ENCODE data around the gene UBE2E2.

GRCh38 chr3:23372285-23372684 is 169.2 kb downstream of the UBE2E2 start:
- no peak for TF ChIP-seq ZBTB43 (CRISPR knock-in tag; conservative IDR thresholded peaks at IDR 0.05)
- no peak for TF ChIP-seq RFX5 (IDR thresholded peaks at IDR 0.05; ENCODE audit: low read depth, low read length)
- TF ChIP-seq ZMYM2 (CRISPR knock-in tag; IDR thresholded peaks at IDR 0.05): no peak
- TF ChIP-seq BHLHE40 (IDR thresholded peaks at IDR 0.05; ENCODE audit: low read length): no peak
- no peak for TF ChIP-seq MAFK (conservative IDR thresholded peaks at IDR 0.05 in 1 of 2, IDR thresholded peaks at IDR 0.05 in 1 of 2; ENCODE audit: low read length in 2 of 2)
- TF ChIP-seq CTCF (CRISPR knock-in tag; IDR thresholded peaks at IDR 0.05): no peak
- TF ChIP-seq PRDM4 (CRISPR knock-in tag; IDR thresholded peaks at IDR 0.05; ENCODE audit: borderline replicate concordance): no peak
- no peak for TF ChIP-seq PHF5A (CRISPR knock-in tag; IDR thresholded peaks at IDR 0.05; ENCODE audit: low read depth, unreplicated experiment)
- TF ChIP-seq NPAS2 (CRISPR knock-in tag; IDR thresholded peaks at IDR 0.05; ENCODE audit: borderline replicate concordance): no peak
- TF ChIP-seq MAX (IDR thresholded peaks at IDR 0.05): no peak
- TF ChIP-seq TRIM24 (CRISPR knock-in tag; IDR thresholded peaks at IDR 0.05): no peak
- TF ChIP-seq KAT7 (CRISPR knock-in tag; IDR thresholded peaks at IDR 0.05; ENCODE audit: borderline replicate concordance): no peak
- TF ChIP-seq CCAR2 (optimal IDR thresholded peaks at IDR 0.05; ENCODE audit: low read depth, low read length): no peak

Measured in HepG2 (cell line).